HepG2 (cell line): ENCODE results near the gene SEPHS2. TPM values are rescaled to one million over a fixed set of nuclear protein-coding genes. Genes with fewer than 3 reads are reported as not detected.

Source experiments
- CBX2 ChIP-seq, 2 experiments: fragments of 200-600 bp in 1 of 2; sonication (generic); formaldehyde crosslinking in 1 of 2; IDR thresholded peaks; 2 replicates each; pipeline versions ENCODE4 v1.7.0 to v1.8.1; 2018 to 2022; ENCODE audit warnings: low read depth in 2 of 2, low read length in 1 of 2, mild to moderate bottlenecking in 1 of 2, missing genetic modification reagents in 1 of 2
- CENPBD1 ChIP-seq: sonication (generic); formaldehyde crosslinking; IDR thresholded peaks from 2 replicates; pipeline ENCODE4 v1.8.0; 2022; ENCODE audit warnings: missing genetic modification reagents, low read depth, mild to moderate bottlenecking, borderline replicate concordance
- CHD4 ChIP-seq: fragments of 200-600 bp; sonication (generic); IDR thresholded peaks from 2 replicates; pipeline ENCODE4 v1.7.0; 2017; ENCODE audit warnings: mild to moderate bottlenecking, low read length, borderline replicate concordance
- ELK4 ChIP-seq: sonication (generic); formaldehyde crosslinking; IDR thresholded peaks from 2 replicates; pipeline ENCODE4 v1.9.0; 2021; ENCODE audit warnings: missing genetic modification reagents, borderline replicate concordance
- EZH2 ChIP-seq: conservative IDR thresholded peaks from 2 replicates; pipeline ENCODE4 v1.6.1; 2012; ENCODE audit warnings: mild to moderate bottlenecking, low read depth, low read length, moderate library complexity
- GLI4 ChIP-seq: sonication (generic); formaldehyde crosslinking; IDR thresholded peaks from 2 replicates; pipeline ENCODE4 v1.5.1; 2020; ENCODE audit warnings: missing genetic modification reagents, mild to moderate bottlenecking, moderate library complexity, borderline replicate concordance
- JUN ChIP-seq: sonication (generic); formaldehyde crosslinking; IDR thresholded peaks from 2 replicates; pipeline ENCODE4 v1.4.0; 2020; ENCODE audit warnings: mild to moderate bottlenecking, missing genetic modification reagents
- JUND ChIP-seq: sonication (generic); formaldehyde crosslinking; IDR thresholded peaks from 2 replicates; pipeline ENCODE4 v1.8.0; 2022; ENCODE audit warnings: mild to moderate bottlenecking, missing genetic modification reagents
- KAT7 ChIP-seq: IDR thresholded peaks from 2 replicates; pipeline ENCODE4 v1.6.1; 2018; ENCODE audit warnings: borderline replicate concordance, missing compliant biosample characterization
- MTERF4 ChIP-seq: sonication (generic); formaldehyde crosslinking; IDR thresholded peaks from 2 replicates; pipeline ENCODE4 v1.8.0; 2023; ENCODE audit warnings: mild to moderate bottlenecking, missing genetic modification reagents
- NFKB2 ChIP-seq: sonication (generic); formaldehyde crosslinking; IDR thresholded peaks from 2 replicates; pipeline ENCODE4 v1.4.0; 2020; ENCODE audit warnings: missing genetic modification reagents, borderline replicate concordance
- NPAS2 ChIP-seq: sonication (generic); formaldehyde crosslinking; IDR thresholded peaks from 2 replicates; pipeline ENCODE4 v1.8.0; 2022; ENCODE audit warnings: mild to moderate bottlenecking, missing genetic modification reagents, borderline replicate concordance
- PTBP1 ChIP-seq: fragments of 200-400 bp; formaldehyde crosslinking; IDR thresholded peaks from 2 replicates; pipeline ENCODE4 v1.6.1; 2018; ENCODE audit warnings: low read length, low read depth; ENCODE audit not compliant: poor library complexity, severe bottlenecking
- SMAD9 ChIP-seq: sonication (generic); formaldehyde crosslinking; IDR thresholded peaks from 2 replicates; pipeline ENCODE4 v1.5.1; 2020; ENCODE audit warnings: mild to moderate bottlenecking, missing genetic modification reagents
- SMC3 ChIP-seq: IDR thresholded peaks from 2 replicates; pipeline ENCODE4 v1.6.1; 2011; ENCODE audit warnings: low read length, improper control_type of control experiment
- SP140L ChIP-seq: sonication (generic); formaldehyde crosslinking; IDR thresholded peaks from 2 replicates; pipeline ENCODE4 v1.4.0; 2020; ENCODE audit warnings: missing genetic modification reagents, borderline replicate concordance
- SRF ChIP-seq: IDR thresholded peaks from 2 replicates; pipeline ENCODE4 v1.6.1; 2011; ENCODE audit warnings: mild to moderate bottlenecking, low read depth, low read length, moderate library complexity
- TBP ChIP-seq: sonication (generic); formaldehyde crosslinking; IDR thresholded peaks from 2 replicates; pipeline ENCODE4 v1.5.0; 2020; ENCODE audit warnings: missing genetic modification reagents
- TCF7 ChIP-seq: sonication (generic); IDR thresholded peaks from 2 replicates; pipeline ENCODE4 v1.6.1; 2016; ENCODE audit warnings: antibody characterized with exemption, low read depth
- ZNF136 ChIP-seq: sonication (generic); formaldehyde crosslinking; IDR thresholded peaks from 2 replicates; pipeline ENCODE4 v1.8.1; 2022; ENCODE audit warnings: low read depth, mild to moderate bottlenecking, moderate library complexity, missing genetic modification reagents
- ZNF20 ChIP-seq: sonication (generic); formaldehyde crosslinking; IDR thresholded peaks from 2 replicates; pipeline ENCODE4 v1.4.0; 2020; ENCODE audit warnings: mild to moderate bottlenecking, moderate library complexity, missing genetic modification reagents
- ZNF33A ChIP-seq: sonication (generic); formaldehyde crosslinking; IDR thresholded peaks from 2 replicates; pipeline ENCODE4 v1.5.1; 2020; ENCODE audit warnings: missing genetic modification reagents, mild to moderate bottlenecking, moderate library complexity, borderline replicate concordance
- ZNF644 ChIP-seq: IDR thresholded peaks from 2 replicates; pipeline ENCODE4 v1.6.1; 2016; ENCODE audit warnings: low read depth
- ZNF652 ChIP-seq: IDR thresholded peaks from 2 replicates; pipeline ENCODE4 v1.6.1; 2016; ENCODE audit warnings: low read depth, borderline replicate concordance
- ZNF766 ChIP-seq: sonication (generic); formaldehyde crosslinking; IDR thresholded peaks from 2 replicates; pipeline ENCODE4 v1.5.0; 2020; ENCODE audit warnings: missing genetic modification reagents, borderline replicate concordance
- ZNF841 ChIP-seq: sonication (generic); formaldehyde crosslinking; IDR thresholded peaks from 2 replicates; pipeline ENCODE4 v1.8.1; 2023; ENCODE audit warnings: missing genetic modification reagents, borderline replicate concordance
- ZNF878 ChIP-seq: sonication (generic); formaldehyde crosslinking; IDR thresholded peaks from 2 replicates; pipeline ENCODE4 v1.8.1; 2023; ENCODE audit warnings: mild to moderate bottlenecking, missing genetic modification reagents, moderate library complexity
- polyA plus RNA-seq, 8 experiments: library from polyadenylated mRNA; depleted of rRNA in 3 of 8; stranded (reverse) in 7 of 8; unstranded in 1 of 8; fragments of >200 nt; fragmentation: Illumina TruSeq in 4 of 8; extraction: Trizol in 4 of 8; gene quantifications; 2 replicates each; pipeline versions ENCODE4 v1.2.1 to v1.2.3, GENCODE V29; 2011 to 2016; ENCODE audit warnings: low read depth in 4 of 8, missing spikeins in 1 of 8, mixed read lengths in 1 of 8; ENCODE audit not compliant: insufficient read depth in 1 of 8
- total RNA-seq, 5 experiments: library from RNA; depleted of rRNA; stranded (reverse); fragments of >200 nt; fragmentation: Illumina TruSeq; extraction: Trizol; gene quantifications; 2 replicates each; pipeline ENCODE4 v1.2.3, GENCODE V29; 2016; ENCODE audit warnings: low read depth in 1 of 5

The SEPHS2 gene
- total and polyA plus RNA-seq, 2 of the 13 experiments (the other 11 are each of a cell fraction or from before 2014, with no cell fraction given): 20.7 to 127 TPM

GRCh38 chr16:30429678-30430427 lies 15.8 kb downstream of the SEPHS2 start, which contains the start of gene DCTPP1 (continued):
- TF ChIP-seq ZNF136 (CRISPR knock-in tag) (no peak; the same call in 1 of the 2 replicates), SMAD9 (no peak), ZNF20 (CRISPR knock-in tag) (no peak), CENPBD1 (CRISPR knock-in tag) (no peak), SMC3 (peak; percentile 91), ZNF644 (CRISPR knock-in tag) (peak; percentile 57), ZNF841 (CRISPR knock-in tag) (peak; percentile 42; the same call in 1 of the 2 replicates), NFKB2 (CRISPR knock-in tag) (peak; percentile 61; the same call in 1 of the 2 replicates), TCF7 (no peak), SP140L (CRISPR knock-in tag) (peak; percentile 92; the same call in 1 of the 2 replicates), CHD4 (no peak), GLI4 (CRISPR knock-in tag) (peak; percentile 11; the same call in 1 of the 2 replicates), NPAS2 (CRISPR knock-in tag) (no peak), ZNF33A (CRISPR knock-in tag) (no peak; the same call in 1 of the 2 replicates), JUND (CRISPR knock-in tag) (no peak; the same call in 1 of the 2 replicates), ZNF652 (no peak; the same call in 1 of the 2 replicates), ZNF878 (CRISPR knock-in tag) (peak; percentile 80), PTBP1 (no peak), SRF (no peak), CBX2 (IDR thresholded peaks at IDR 0.05; ENCODE audit: low read depth, low read length) (no peak), CBX2 (CRISPR knock-in tag; IDR thresholded peaks at IDR 0.05; ENCODE audit: low read depth) (no peak), ELK4 (CRISPR knock-in tag) (no peak), ZNF766 (no peak; the same call in 1 of the 2 replicates), TBP (CRISPR knock-in tag) (no peak), JUN (CRISPR knock-in tag) (0 out of 2 replicates have a peak, but pooled peaks have one; percentile 42), EZH2 (no peak), MTERF4 (CRISPR knock-in tag) (peak; percentile 56; the same call in 1 of the 2 replicates), KAT7 (CRISPR knock-in tag) (no peak; the same call in 1 of the 2 replicates)
